Esophagus muscularis mucosa (tissue), 4 donors: ENCODE results near the gene MSH4. TPM values are rescaled to one million over a fixed set of nuclear protein-coding genes. Genes with fewer than 3 reads are reported as not detected.

ENCODE experiments used
- DNase-seq: peaks from one replicate; pipeline ENCODE4 v3.0.0-alpha.2; 2017; ENCODE audit errors: extremely low spot score
- H3K27ac ChIP-seq, 4 donors: fragments of 200-600 bp; sonication (generic); replicated peaks in 1 of 4; 1 replicate in 3 of 4; 2 replicates in 1 of 4; pipeline ENCODE4 v1.5.1; 2016 to 2019; ENCODE audit warnings: mild to moderate bottlenecking in 1 of 4
- H3K27me3 ChIP-seq, 4 donors: fragments of 200-600 bp; sonication (generic); one replicate each; pipeline versions ENCODE4 v1.5.1 to v1.6.0; 2016 to 2019
- H3K36me3 ChIP-seq, 4 donors: fragments of 200-600 bp; sonication (generic); one replicate each; pipeline ENCODE4 v1.5.1; 2016 to 2019
- H3K4me1 ChIP-seq, 4 donors: fragments of 200-600 bp; sonication (generic); one replicate each; pipeline ENCODE4 v1.5.1; 2016 to 2019
- H3K4me3 ChIP-seq, 4 donors: fragments of 200-600 bp; sonication (generic); 1 replicate in 2 of 4; 2 replicates in 2 of 4; pipeline ENCODE4 v1.5.1; 2016 to 2019; ENCODE audit warnings: mild to moderate bottlenecking in 4 of 4, moderate library complexity in 1 of 4
- H3K9me3 ChIP-seq, 4 donors: fragments of 200-600 bp; sonication (generic); 1 replicate in 3 of 4; 2 replicates in 1 of 4; pipeline ENCODE4 v1.5.1; 2016 to 2019
- EP300 ChIP-seq: sonication (generic); formaldehyde crosslinking; IDR thresholded peaks from one replicate; pipeline ENCODE4 v1.6.1; 2017; ENCODE audit warnings: antibody characterized with exemption
- POLR2A ChIP-seq: fragments of 450-650 bp; IDR thresholded peaks from one replicate; pipeline ENCODE4 v1.6.1; 2017; ENCODE audit warnings: antibody characterized with exemption, moderate library complexity, mild to moderate bottlenecking, low read depth
- POLR2AphosphoS5 ChIP-seq, 2 donors: sonication (generic); formaldehyde crosslinking; IDR thresholded peaks; one replicate each; pipeline ENCODE4 v1.6.1; 2017; ENCODE audit warnings: antibody characterized with exemption in 2 of 2
- WGBS: methylation state at CpG from one replicate; pipeline ENCODE4 v1.1.5; 2018; 5-methylcytosine and 5-hydroxymethylcytosine counted together
- intact Hi-C: fragments of 100-400 bp; cut with DNase I; formaldehyde crosslinking; loops from one replicate; pipeline ENCODE4 v1.15.1; 2023
- total RNA-seq, 4 donors: library from RNA; depleted of rRNA; stranded (reverse); fragments of >200 nt; gene quantifications; one replicate each; pipeline versions ENCODE4 v1.1.0 to v1.2.1, GENCODE V29; 2016
- TF ChIP-seq, protein P1 (sequence below), 3 experiments: fragments of 200-600 bp in 2 of 3; fragments of 450-650 bp in 1 of 3; sonication (generic) in 2 of 3; IDR thresholded peaks; one replicate each; pipeline ENCODE4 v1.5.1; 2017 to 2019; ENCODE audit warnings: antibody characterized with exemption in 3 of 3, mild to moderate bottlenecking in 2 of 3, moderate library complexity in 1 of 3

The MSH4 gene
- total RNA-seq, 4 donors from 2014 or later = 0.13 to 0.83 (median 0.28) TPM

DNA sequence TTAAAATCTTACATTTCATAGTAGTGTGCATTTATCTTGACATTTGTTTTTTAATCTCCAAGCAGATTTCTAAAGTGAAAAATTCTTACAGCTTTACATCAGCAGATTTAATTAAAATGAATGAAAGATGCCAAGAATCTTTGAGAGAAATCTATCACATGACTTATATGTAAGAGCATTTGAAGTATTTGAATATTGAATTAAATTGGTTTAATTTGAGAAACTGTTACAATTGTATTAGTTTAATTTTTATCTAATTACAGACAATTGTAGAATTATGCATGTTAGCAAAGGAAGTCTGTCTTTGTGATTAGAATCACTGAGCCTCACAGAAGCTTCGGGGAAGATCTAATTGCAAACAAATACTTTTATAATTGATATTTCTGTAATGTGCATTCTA, 83.3 kb downstream of the MSH4 start:
- WGBS = 70% methylated on average over 1 of the region's 1 CpG
- Histone ChIP-seq H3K27me3 (no peaks in the 10 kb centered on the region), H3K27ac (no peak overlapping the region), H3K36me3 (no peaks in the 10 kb centered on the region), H3K4me3 (no peak overlapping the region), H3K9me3 (no peaks in the 10 kb centered on the region), H3K4me1 (no peaks in the 10 kb centered on the region)
- intact Hi-C loops = no loop called here
- no peak for TF ChIP-seq POLR2AphosphoS5 (IDR thresholded peaks at IDR 0.05)
- TF ChIP-seq, protein P1, sequence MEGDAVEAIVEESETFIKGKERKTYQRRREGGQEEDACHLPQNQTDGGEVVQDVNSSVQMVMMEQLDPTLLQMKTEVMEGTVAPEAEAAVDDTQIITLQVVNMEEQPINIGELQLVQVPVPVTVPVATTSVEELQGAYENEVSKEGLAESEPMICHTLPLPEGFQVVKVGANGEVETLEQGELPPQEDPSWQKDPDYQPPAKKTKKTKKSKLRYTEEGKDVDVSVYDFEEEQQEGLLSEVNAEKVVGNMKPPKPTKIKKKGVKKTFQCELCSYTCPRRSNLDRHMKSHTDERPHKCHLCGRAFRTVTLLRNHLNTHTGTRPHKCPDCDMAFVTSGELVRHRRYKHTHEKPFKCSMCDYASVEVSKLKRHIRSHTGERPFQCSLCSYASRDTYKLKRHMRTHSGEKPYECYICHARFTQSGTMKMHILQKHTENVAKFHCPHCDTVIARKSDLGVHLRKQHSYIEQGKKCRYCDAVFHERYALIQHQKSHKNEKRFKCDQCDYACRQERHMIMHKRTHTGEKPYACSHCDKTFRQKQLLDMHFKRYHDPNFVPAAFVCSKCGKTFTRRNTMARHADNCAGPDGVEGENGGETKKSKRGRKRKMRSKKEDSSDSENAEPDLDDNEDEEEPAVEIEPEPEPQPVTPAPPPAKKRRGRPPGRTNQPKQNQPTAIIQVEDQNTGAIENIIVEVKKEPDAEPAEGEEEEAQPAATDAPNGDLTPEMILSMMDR (IDR thresholded peaks at IDR 0.05) = no peak
- TF ChIP-seq EP300 = no peak
- TF ChIP-seq POLR2A = no peak
- DNase-seq = no peak

DNA sequence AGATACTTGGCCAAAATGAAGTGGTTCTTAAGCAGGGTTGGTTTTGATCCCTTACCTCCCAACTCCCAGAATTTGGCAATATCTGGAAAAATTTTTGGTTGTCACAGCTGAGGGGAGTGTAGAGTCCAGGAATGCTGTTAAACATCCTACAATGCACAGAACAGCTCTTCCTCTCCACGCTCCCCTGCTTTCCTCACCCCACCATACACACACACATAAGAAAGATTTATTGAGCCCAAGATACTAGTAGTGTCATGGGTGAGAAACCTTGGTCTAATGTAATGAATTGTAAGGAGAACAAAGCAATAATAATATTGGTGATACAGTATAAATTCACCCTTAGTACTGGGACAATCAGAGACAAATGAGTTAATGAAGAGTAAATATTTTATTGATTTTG, 87.8 kb downstream of the MSH4 start:
- no peaks in the 10 kb centered on the region for H3K4me1 ChIP-seq
- no peaks in the 10 kb centered on the region for H3K9me3 ChIP-seq
- no peaks in the 10 kb centered on the region for H3K36me3 ChIP-seq
- no peak overlapping the region for H3K27ac ChIP-seq
- no peak for DNase-seq
- intact Hi-C loops = no loop called here
- TF ChIP-seq POLR2A (no peak), POLR2AphosphoS5 (IDR thresholded peaks at IDR 0.05) (no peak), EP300 (no peak)
- TF ChIP-seq, protein P1 (IDR thresholded peaks at IDR 0.05) = no peak
- H3K27me3 ChIP-seq = no peaks in the 10 kb centered on the region
- H3K4me3 ChIP-seq = no peak overlapping the region
- 73% methylated on average over 1 of the region's 1 CpG for WGBS

DNA sequence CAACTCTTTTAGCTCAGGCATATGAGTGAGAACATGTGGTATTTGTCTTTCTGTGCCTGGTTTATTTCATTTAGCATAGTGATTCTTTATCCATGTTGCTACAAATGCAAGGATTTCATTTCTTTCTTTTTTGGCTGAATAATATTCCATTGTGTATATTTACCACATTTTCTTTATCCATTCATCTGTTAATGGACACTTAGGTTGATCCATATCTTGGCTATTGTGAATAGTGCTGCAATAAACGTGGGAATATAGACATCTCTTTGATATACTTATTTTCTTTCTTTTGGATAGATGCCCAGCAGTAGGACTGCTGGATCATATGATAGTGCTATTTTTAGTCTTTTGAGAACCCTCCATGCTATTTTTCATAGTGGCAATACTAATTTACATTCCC, 104.7 kb downstream of the MSH4 start:
- no peak for TF ChIP-seq POLR2AphosphoS5 (IDR thresholded peaks at IDR 0.05)
- TF ChIP-seq EP300 = no peak
- TF ChIP-seq, protein P1 (IDR thresholded peaks at IDR 0.05) = no peak
- TF ChIP-seq POLR2A = no peak
- H3K4me1 ChIP-seq = no peaks in the 10 kb centered on the region
- no peak for DNase-seq
- H3K27ac ChIP-seq = no peak overlapping the region
- H3K27me3 ChIP-seq = no peaks in the 10 kb centered on the region
- whole genome bisulfite sequencing = 58% methylated on average over 1 of the region's 1 CpG
- intact Hi-C loops = no loop called here
- no peaks in the 10 kb centered on the region for H3K36me3 ChIP-seq
- H3K9me3 ChIP-seq = no peaks in the 10 kb centered on the region
- no peak overlapping the region for H3K4me3 ChIP-seq

DNA sequence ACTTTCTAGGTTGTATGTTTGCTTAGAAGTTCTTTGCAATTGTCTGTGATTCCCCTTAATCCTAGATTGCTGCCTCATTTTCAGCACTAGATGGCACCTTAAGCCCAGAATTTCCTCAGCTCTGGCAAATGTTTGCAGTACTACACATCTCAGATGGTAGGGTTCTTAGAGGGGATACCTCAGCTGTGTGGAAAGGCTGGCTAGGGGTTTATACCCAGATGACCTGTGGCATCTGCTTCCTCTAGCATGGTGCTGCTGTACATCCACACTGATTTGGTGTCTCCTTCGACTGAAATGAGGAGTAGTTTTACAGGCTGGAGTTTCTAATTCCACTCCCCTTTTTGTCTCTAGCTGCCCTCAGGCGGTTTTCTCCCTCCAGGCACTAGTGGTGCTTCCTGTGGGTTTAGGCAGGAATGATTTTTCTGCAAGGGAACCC, 112.1 kb downstream of the MSH4 start:
- TF ChIP-seq POLR2A = no peak
- no peak for TF ChIP-seq POLR2AphosphoS5 (IDR thresholded peaks at IDR 0.05)
- TF ChIP-seq EP300 = no peak
- TF ChIP-seq, protein P1 (IDR thresholded peaks at IDR 0.05) = no peak
- WGBS = 39% methylated on average over 2 of the region's 2 CpGs
- no peaks in the 10 kb centered on the region for H3K4me1 ChIP-seq
- H3K4me3 ChIP-seq = no peak overlapping the region
- H3K9me3 ChIP-seq = peaks cover 0 to 9% (median 8%) of the 10 kb centered on the region in 4 donors
- no peak for DNase-seq
- no peaks in the 10 kb centered on the region for H3K36me3 ChIP-seq
- intact Hi-C loops = no loop called here
- no peak overlapping the region for H3K27ac ChIP-seq
- no peaks in the 10 kb centered on the region for H3K27me3 ChIP-seq

DNA sequence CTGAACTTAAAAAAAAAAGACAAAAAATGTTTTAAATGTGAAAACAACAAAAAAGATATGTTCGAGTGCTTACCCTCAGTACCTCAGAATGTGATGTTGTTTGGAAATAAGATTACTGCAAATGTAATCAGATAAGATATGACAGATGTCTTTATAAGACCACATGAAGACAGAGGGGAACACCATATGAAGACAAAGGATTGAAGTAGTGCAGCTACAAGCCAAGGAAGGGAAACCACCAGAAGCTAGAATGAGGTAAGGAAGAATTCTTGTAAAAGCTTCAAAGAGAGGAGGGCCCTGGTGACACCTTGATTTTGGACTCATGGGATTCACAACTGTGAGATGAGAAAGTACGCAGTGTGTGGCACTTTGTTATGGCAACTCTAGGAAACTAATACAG, 120.2 kb downstream of the MSH4 start:
- H3K4me1 ChIP-seq = no peaks in the 10 kb centered on the region

More for the DNA sequence above, 120.2 kb downstream of the MSH4 start:
- Histone ChIP-seq H3K27me3 (no peaks in the 10 kb centered on the region), H3K36me3 (no peaks in the 10 kb centered on the region), H3K4me3 (no peak overlapping the region), H3K9me3 (no peaks in the 10 kb centered on the region), H3K27ac (no peak overlapping the region)
- 81% methylated on average over 2 of the region's 2 CpGs for WGBS
- no peak for DNase-seq
- TF ChIP-seq POLR2AphosphoS5 (IDR thresholded peaks at IDR 0.05) (no peak), POLR2A (no peak), EP300 (no peak)
- TF ChIP-seq, protein P1 (IDR thresholded peaks at IDR 0.05) = no peak
- intact Hi-C loops = no loop called here
